CD4-positive, alpha-beta T cell (primary cell): Measurements from ENCODE around the gene CRYL1. TPM values are rescaled to one million over a fixed set of nuclear protein-coding genes. Genes with fewer than 3 reads are reported as not detected.

ENCODE experiments used
- ATAC-seq: fragments of 200-7000 bp; cut with Tn5 transposase; one replicate; pipeline ENCODE4 v1.10.0; 2022; ENCODE audit warnings: mild to moderate bottlenecking; ENCODE audit not compliant: poor library complexity
- CTCF ChIA-PET: fragments of 350-600 bp; sonication (Branson Sonifier 250); formaldehyde crosslinking; loops from one replicate; lab custom pipeline; 2021; ENCODE audit warnings: antibody characterized with exemption, inconsistent platforms; lab: Charles Lee
- POLR2A ChIA-PET: fragments of 350-600 bp; sonication (Branson Sonifier 250); formaldehyde crosslinking; loops from one replicate; lab custom pipeline; 2021; ENCODE audit warnings: antibody characterized with exemption, inconsistent platforms; lab: Charles Lee
- DNase-seq, 14 experiments: peaks; one replicate each; pipeline ENCODE4 v3.0.0-alpha.2; 2013 to 2020; ENCODE audit warnings: mixed read lengths in 2 of 14
- H3K27ac ChIP-seq, 2 donors: one replicate each; pipeline versions ENCODE4 v1.5.1 to v1.7.0; 2013; ENCODE audit warnings: low read length in 2 of 2, low read depth in 1 of 2, mild to moderate bottlenecking in 1 of 2
- H3K27me3 ChIP-seq, 2 experiments: 1 replicate in 1 of 2; 2 replicates in 1 of 2; pipeline versions ENCODE4 v1.6.1 to v1.7.0; 2013; ENCODE audit warnings: low read length in 2 of 2, control low read depth in 1 of 2, mild to moderate bottlenecking in 1 of 2, moderate library complexity in 1 of 2; ENCODE audit not compliant: insufficient read depth in 2 of 2, control insufficient read depth in 1 of 2
- H3K36me3 ChIP-seq: one replicate; pipeline ENCODE4 v1.6.1; 2013; ENCODE audit warnings: low read length, control low read depth; ENCODE audit not compliant: insufficient read depth
- H3K4me1 ChIP-seq: one replicate; pipeline ENCODE4 v1.6.1; 2013; ENCODE audit warnings: low read length, control low read depth; ENCODE audit not compliant: insufficient read depth
- H3K4me3 ChIP-seq: one replicate; pipeline ENCODE4 v1.5.1; 2013; ENCODE audit warnings: mild to moderate bottlenecking, low read length, moderate library complexity
- H3K9me3 ChIP-seq, 2 experiments: 1 replicate in 1 of 2; 2 replicates in 1 of 2; pipeline versions ENCODE4 v1.6.1 to v1.7.0; 2013; ENCODE audit warnings: low read length in 2 of 2, mild to moderate bottlenecking in 2 of 2, control low read depth in 1 of 2, moderate library complexity in 1 of 2; ENCODE audit not compliant: control insufficient read depth in 1 of 2, insufficient read depth in 1 of 2
- H3K27ac Mint-ChIP-seq: one replicate; pipeline ENCODE4 v1.8.0; 2020; ENCODE audit warnings: mixed read lengths
- H3K27me3 Mint-ChIP-seq: one replicate; pipeline ENCODE4 v1.8.0; 2021; ENCODE audit warnings: mixed read lengths
- H3K36me3 Mint-ChIP-seq: one replicate; pipeline ENCODE4 v1.8.0; 2021; ENCODE audit warnings: low read depth, mixed read lengths
- H3K4me1 Mint-ChIP-seq: one replicate; pipeline ENCODE4 v1.8.0; 2021; ENCODE audit warnings: low read depth, mixed read lengths
- H3K4me3 Mint-ChIP-seq: one replicate; pipeline ENCODE4 v1.8.0; 2020; ENCODE audit warnings: mild to moderate bottlenecking, mixed read lengths
- H3K9me3 Mint-ChIP-seq: one replicate; pipeline ENCODE4 v1.8.0; 2020; ENCODE audit warnings: mixed read lengths
- intact Hi-C, 2 experiments: fragments of 100-400 bp; cut with DNase I in 1 of 2; cut with micrococcal nuclease in 1 of 2; formaldehyde crosslinking; loops; one replicate each; pipeline versions ENCODE4 v1.15.1 to v1.9.0; 2023 to 2025; cut with DNase I, micrococcal nuclease
- total RNA-seq, 174 experiments: library from RNA in 2 of 174; stranded (reverse) in 2 of 174; gene quantifications; one replicate each; pipeline ENCODE4 v1.2.3 and lab custom pipeline; 2021 to 2026
- TF ChIP-seq, protein P1 (sequence below): fragments of 200-600 bp; IDR thresholded peaks from one replicate; pipeline ENCODE4 v1.8.0; 2022; ENCODE audit warnings: antibody characterized with exemption, mild to moderate bottlenecking

Gene CRYL1
- total RNA-seq, 2 experiments from 2014 or later = 7.9 to 8.0 TPM

- Histone ChIP-seq H3K27ac (no peak overlapping the region), H3K4me1 (no peaks in the 10 kb centered on the region), H3K9me3 (no peaks in the 10 kb centered on the region), H3K4me3 (no peak overlapping the region), H3K27me3 (no peaks in the 10 kb centered on the region), H3K36me3 (no peaks in the 10 kb centered on the region)
- no peaks in the 10 kb centered on the region for H3K27me3 Mint-ChIP-seq
- CTCF ChIA-PET = interaction anchor here (0.7 kb wide), 1 partner anchor 13 kb away, joined by 3 read pairs; no protein-coding TSS in a partner anchor
- no peaks in the 10 kb centered on the region for H3K36me3 Mint-ChIP-seq
- H3K4me3 Mint-ChIP-seq = no peak overlapping the region
- peaks cover 8% of the 10 kb centered on the region for H3K4me1 Mint-ChIP-seq
- ATAC-seq = no peak
- intact Hi-C loops = no loop called here
- TF ChIP-seq, protein P1, sequence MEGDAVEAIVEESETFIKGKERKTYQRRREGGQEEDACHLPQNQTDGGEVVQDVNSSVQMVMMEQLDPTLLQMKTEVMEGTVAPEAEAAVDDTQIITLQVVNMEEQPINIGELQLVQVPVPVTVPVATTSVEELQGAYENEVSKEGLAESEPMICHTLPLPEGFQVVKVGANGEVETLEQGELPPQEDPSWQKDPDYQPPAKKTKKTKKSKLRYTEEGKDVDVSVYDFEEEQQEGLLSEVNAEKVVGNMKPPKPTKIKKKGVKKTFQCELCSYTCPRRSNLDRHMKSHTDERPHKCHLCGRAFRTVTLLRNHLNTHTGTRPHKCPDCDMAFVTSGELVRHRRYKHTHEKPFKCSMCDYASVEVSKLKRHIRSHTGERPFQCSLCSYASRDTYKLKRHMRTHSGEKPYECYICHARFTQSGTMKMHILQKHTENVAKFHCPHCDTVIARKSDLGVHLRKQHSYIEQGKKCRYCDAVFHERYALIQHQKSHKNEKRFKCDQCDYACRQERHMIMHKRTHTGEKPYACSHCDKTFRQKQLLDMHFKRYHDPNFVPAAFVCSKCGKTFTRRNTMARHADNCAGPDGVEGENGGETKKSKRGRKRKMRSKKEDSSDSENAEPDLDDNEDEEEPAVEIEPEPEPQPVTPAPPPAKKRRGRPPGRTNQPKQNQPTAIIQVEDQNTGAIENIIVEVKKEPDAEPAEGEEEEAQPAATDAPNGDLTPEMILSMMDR = no peak
- DNase-seq = no peak
- no peak overlapping the region for H3K27ac Mint-ChIP-seq
- POLR2A ChIA-PET = no interaction called here
- H3K9me3 Mint-ChIP-seq = no peaks in the 10 kb centered on the region
These were observed 142.6 kb downstream of the CRYL1 start for GRCh38 chr13:20383058-20383457.

DNA sequence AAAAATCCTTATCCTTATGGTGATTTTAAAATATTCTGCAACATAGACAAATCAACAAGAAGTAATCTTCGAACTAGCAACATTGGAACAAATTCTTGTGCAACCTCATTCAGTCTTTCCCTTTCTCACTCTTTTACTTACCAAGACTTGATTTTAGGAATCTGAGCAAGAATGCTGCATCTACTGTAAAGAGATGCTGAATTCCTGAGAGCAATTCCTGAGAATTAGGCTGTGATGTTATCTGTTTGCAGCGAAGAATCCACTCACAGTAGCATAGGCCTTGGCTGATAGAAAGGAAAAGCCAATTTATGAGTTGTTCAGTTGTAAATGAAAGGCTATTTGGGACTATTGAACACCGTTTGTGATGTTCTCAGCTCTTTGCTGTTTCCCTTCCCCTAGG is 144.3 kb downstream of the CRYL1 start:
- H3K9me3 Mint-ChIP-seq = no peaks in the 10 kb centered on the region
- no peaks in the 10 kb centered on the region for H3K9me3 ChIP-seq
- no peaks in the 10 kb centered on the region for H3K4me1 ChIP-seq
- H3K36me3 Mint-ChIP-seq = no peaks in the 10 kb centered on the region
- no peaks in the 10 kb centered on the region for H3K27me3 ChIP-seq
- H3K4me1 Mint-ChIP-seq = no peaks in the 10 kb centered on the region
- ATAC-seq = no peak
- intact Hi-C loops = no loop called here
- H3K4me3 Mint-ChIP-seq = no peak overlapping the region
- no peak overlapping the region for H3K27ac ChIP-seq
- ChIA-PET CTCF (no interaction called here), POLR2A (no interaction called here)
- DNase-seq = no peak
- no peaks in the 10 kb centered on the region for H3K27me3 Mint-ChIP-seq
- TF ChIP-seq, protein P1 = no peak
- H3K27ac Mint-ChIP-seq = no peak overlapping the region
- H3K4me3 ChIP-seq = no peak overlapping the region
- no peaks in the 10 kb centered on the region for H3K36me3 ChIP-seq

GRCh38 chr13:20378721-20379120 is 146.9 kb downstream of the CRYL1 start:
- ATAC-seq = no peak
- H3K27ac Mint-ChIP-seq = no peak overlapping the region

More at GRCh38 chr13:20378721-20379120, 146.9 kb downstream of the CRYL1 start:
- no peak for DNase-seq
- intact Hi-C loops = no loop called here
- H3K27me3 ChIP-seq = no peaks in the 10 kb centered on the region
- Mint-ChIP-seq H3K4me3 (no peak overlapping the region), H3K27me3 (no peaks in the 10 kb centered on the region), H3K4me1 (no peaks in the 10 kb centered on the region), H3K9me3 (no peaks in the 10 kb centered on the region), H3K36me3 (no peaks in the 10 kb centered on the region)
- POLR2A ChIA-PET = no interaction called here
- TF ChIP-seq, protein P1 = no peak
- no peaks in the 10 kb centered on the region for H3K4me1 ChIP-seq
- no peak overlapping the region for H3K27ac ChIP-seq
- no peak overlapping the region for H3K4me3 ChIP-seq
- no peaks in the 10 kb centered on the region for H3K9me3 ChIP-seq
- no peaks in the 10 kb centered on the region for H3K36me3 ChIP-seq
- CTCF ChIA-PET = no interaction called here
